Calu3 (cell line): Measurements from ENCODE around the gene DOCK10. TPM values are rescaled to one million over a fixed set of nuclear protein-coding genes. Genes with fewer than 3 reads are reported as not detected.

Source experiments
- BruUV-seq: library from RNA; stranded (reverse); fragments of 400-500 nt; replicated peaks from 2 replicates; lab custom pipeline; 2021; lab: Mats Ljungman, UMichigan
- CTCF ChIA-PET: fragments of 300-600 bp; sonication (Branson Sonifier 250); formaldehyde crosslinking; loops from one replicate; lab custom pipeline; 2022; ENCODE audit warnings: antibody characterized with exemption; lab: Charles Lee
- DNase-seq: peaks from one replicate; pipeline ENCODE4 v3.0.0; 2022
- H3K27ac Mint-ChIP-seq: one replicate; pipeline ENCODE4 v1.8.0; 2022; ENCODE audit warnings: mixed read lengths; ENCODE audit not compliant: unreplicated experiment
- H3K27me3 Mint-ChIP-seq: one replicate; pipeline ENCODE4 v1.8.0; 2022; ENCODE audit warnings: mixed read lengths; ENCODE audit not compliant: unreplicated experiment
- H3K36me3 Mint-ChIP-seq: one replicate; pipeline ENCODE4 v1.8.0; 2022; ENCODE audit warnings: mild to moderate bottlenecking, moderate library complexity, mixed read lengths; ENCODE audit not compliant: insufficient read depth, unreplicated experiment
- H3K4me1 Mint-ChIP-seq: one replicate; pipeline ENCODE4 v1.8.0; 2022; ENCODE audit warnings: mild to moderate bottlenecking, low read depth, mixed read lengths; ENCODE audit not compliant: unreplicated experiment
- H3K4me3 Mint-ChIP-seq: one replicate; pipeline ENCODE4 v1.8.0; 2022; ENCODE audit warnings: mild to moderate bottlenecking, low read depth, moderate library complexity, mixed read lengths; ENCODE audit not compliant: unreplicated experiment
- H3K9me3 Mint-ChIP-seq: one replicate; pipeline ENCODE4 v1.8.0; 2022; ENCODE audit warnings: low read depth, mixed read lengths; ENCODE audit not compliant: unreplicated experiment
- intact Hi-C: fragments of 100-400 bp; cut with micrococcal nuclease; formaldehyde crosslinking; loops from one replicate; pipeline ENCODE4 v1.10.0; 2022; ENCODE audit not compliant: unreplicated experiment
- total RNA-seq: library from RNA; stranded (reverse); gene quantifications from 2 replicates; pipeline ENCODE4 v1.2.3, GENCODE V29; 2022
- TF ChIP-seq, protein P1 (sequence below): fragments of 200-600 bp; IDR thresholded peaks from one replicate; pipeline ENCODE4 v1.8.0; 2022; ENCODE audit warnings: antibody characterized with exemption; ENCODE audit not compliant: unreplicated experiment

Gene DOCK10
- total RNA-seq, 1 experiment from 2014 or later: 11.9 TPM

- no peak for DNase-seq
- intact Hi-C loops: no loop called here
- no TSS peak for BruUV-seq
- H3K4me1 Mint-ChIP-seq: peaks cover 23% of the 10 kb centered on the region
- TF ChIP-seq, protein P1, sequence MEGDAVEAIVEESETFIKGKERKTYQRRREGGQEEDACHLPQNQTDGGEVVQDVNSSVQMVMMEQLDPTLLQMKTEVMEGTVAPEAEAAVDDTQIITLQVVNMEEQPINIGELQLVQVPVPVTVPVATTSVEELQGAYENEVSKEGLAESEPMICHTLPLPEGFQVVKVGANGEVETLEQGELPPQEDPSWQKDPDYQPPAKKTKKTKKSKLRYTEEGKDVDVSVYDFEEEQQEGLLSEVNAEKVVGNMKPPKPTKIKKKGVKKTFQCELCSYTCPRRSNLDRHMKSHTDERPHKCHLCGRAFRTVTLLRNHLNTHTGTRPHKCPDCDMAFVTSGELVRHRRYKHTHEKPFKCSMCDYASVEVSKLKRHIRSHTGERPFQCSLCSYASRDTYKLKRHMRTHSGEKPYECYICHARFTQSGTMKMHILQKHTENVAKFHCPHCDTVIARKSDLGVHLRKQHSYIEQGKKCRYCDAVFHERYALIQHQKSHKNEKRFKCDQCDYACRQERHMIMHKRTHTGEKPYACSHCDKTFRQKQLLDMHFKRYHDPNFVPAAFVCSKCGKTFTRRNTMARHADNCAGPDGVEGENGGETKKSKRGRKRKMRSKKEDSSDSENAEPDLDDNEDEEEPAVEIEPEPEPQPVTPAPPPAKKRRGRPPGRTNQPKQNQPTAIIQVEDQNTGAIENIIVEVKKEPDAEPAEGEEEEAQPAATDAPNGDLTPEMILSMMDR: no peak
- no peaks in the 10 kb centered on the region for H3K27me3 Mint-ChIP-seq
- H3K9me3 Mint-ChIP-seq: no peaks in the 10 kb centered on the region
- no peak overlapping the region for H3K4me3 Mint-ChIP-seq
- CTCF ChIA-PET: interaction anchor here (1.3 kb wide), 1 partner anchor 10 kb away, joined by 3 read pairs; no protein-coding TSS in a partner anchor
- no peak overlapping the region for H3K27ac Mint-ChIP-seq
- H3K36me3 Mint-ChIP-seq: peaks cover 1% of the 10 kb centered on the region
These were observed 266.6 kb downstream of the DOCK10 start for GRCh38 chr2:224775647-224776046.

GRCh38 chr2:224774735-224775134, 267.5 kb downstream of the DOCK10 start:
- no peak for DNase-seq
- TF ChIP-seq, protein P1: no peak
- H3K27me3 Mint-ChIP-seq: no peaks in the 10 kb centered on the region
- CTCF ChIA-PET: no interaction called here
- H3K4me1 Mint-ChIP-seq: peaks cover 23% of the 10 kb centered on the region
- no peak overlapping the region for H3K4me3 Mint-ChIP-seq
- no peak overlapping the region for H3K27ac Mint-ChIP-seq
- intact Hi-C loops: no loop called here
- no TSS peak for BruUV-seq
- peaks cover 4% of the 10 kb centered on the region for H3K36me3 Mint-ChIP-seq
- H3K9me3 Mint-ChIP-seq: no peaks in the 10 kb centered on the region

DNA sequence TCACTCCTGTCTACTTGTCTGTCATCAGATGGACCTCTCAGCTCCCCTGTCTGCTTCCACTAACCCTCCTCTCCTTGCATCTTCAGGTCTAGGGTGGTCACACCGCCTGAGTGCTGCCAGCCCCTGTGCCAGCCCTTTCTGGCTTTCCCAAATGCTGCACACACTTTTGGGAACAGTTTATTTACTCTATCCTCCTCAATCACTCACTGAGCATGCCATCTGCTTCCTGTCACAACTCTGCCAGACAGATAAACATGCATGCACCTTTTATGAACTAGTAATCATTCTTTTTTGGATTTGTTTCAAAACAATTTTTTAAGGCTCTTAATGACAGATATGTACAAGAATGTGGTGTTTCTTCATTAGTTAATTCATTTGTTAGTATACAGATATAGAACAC, 269.8 kb downstream of the DOCK10 start:
- Mint-ChIP-seq H3K27ac (no peak overlapping the region), H3K9me3 (no peaks in the 10 kb centered on the region), H3K4me1 (peaks cover 13% of the 10 kb centered on the region), H3K36me3 (peaks cover 4% of the 10 kb centered on the region), H3K4me3 (no peak overlapping the region), H3K27me3 (no peaks in the 10 kb centered on the region)
- BruUV-seq: no TSS peak
- TF ChIP-seq, protein P1: no peak
- no peak for DNase-seq
- CTCF ChIA-PET: no interaction called here
- intact Hi-C loops: no loop called here

GRCh38 chr2:224769489-224769888, 272.8 kb downstream of the DOCK10 start:
- no peak overlapping the region for H3K27ac Mint-ChIP-seq
- no peaks in the 10 kb centered on the region for H3K27me3 Mint-ChIP-seq
- TF ChIP-seq, protein P1: no peak
- no peaks in the 10 kb centered on the region for H3K4me1 Mint-ChIP-seq
- CTCF ChIA-PET: no interaction called here
- peaks cover 4% of the 10 kb centered on the region for H3K36me3 Mint-ChIP-seq
- no peak for DNase-seq
- intact Hi-C loops: no loop called here
- no peak overlapping the region for H3K4me3 Mint-ChIP-seq
- no peaks in the 10 kb centered on the region for H3K9me3 Mint-ChIP-seq
- no TSS peak for BruUV-seq
